K562 (cell line): ENCODE data around the gene AP1G2. TPM values are rescaled to one million over a fixed set of nuclear protein-coding genes. Genes with fewer than 3 reads are reported as not detected.

Source experiments
- CAMTA2 ChIP-seq: fragments of 250-450 bp; sonication (Bioruptor Pico); conservative IDR thresholded peaks from 2 replicates; pipeline ENCODE4 v1.5.1; 2022
- DIDO1 ChIP-seq: fragments of 450-650 bp; IDR thresholded peaks from 2 replicates; pipeline ENCODE4 v1.6.1; 2016; ENCODE audit warnings: low read depth, missing biosample characterization, missing genetic modification characterization
- HDAC2 ChIP-seq: fragments of 450-650 bp; IDR thresholded peaks from 2 replicates; pipeline ENCODE4 v1.6.1; 2016; ENCODE audit warnings: mild to moderate bottlenecking
- HNRNPUL1 ChIP-seq: fragments of 200-400 bp; formaldehyde crosslinking; IDR thresholded peaks from 2 replicates; pipeline ENCODE4 v1.6.1; 2017; ENCODE audit warnings: low read length
- MAFG ChIP-seq: fragments of 450-650 bp; conservative IDR thresholded peaks from 2 replicates; pipeline ENCODE4 v1.6.1; 2016; ENCODE audit warnings: missing genetic modification characterization, missing compliant biosample characterization
- MCM5 ChIP-seq: fragments of 450-650 bp; IDR thresholded peaks from 2 replicates; pipeline ENCODE4 v1.6.1; 2016; ENCODE audit warnings: low read depth
- NBN ChIP-seq: fragments of 450-650 bp; IDR thresholded peaks from 2 replicates; pipeline ENCODE4 v1.6.1; 2016; ENCODE audit warnings: low read depth, mild to moderate bottlenecking
- NR0B1 ChIP-seq: fragments of 450-650 bp; IDR thresholded peaks from one replicate; pipeline ENCODE4 v1.6.1; 2018; ENCODE audit warnings: mild to moderate bottlenecking, moderate library complexity; ENCODE audit not compliant: partially characterized antibody
- POLR2G ChIP-seq: fragments of 200-400 bp; formaldehyde crosslinking; IDR thresholded peaks from 2 replicates; pipeline ENCODE4 v1.6.1; 2017; ENCODE audit warnings: low read depth, mild to moderate bottlenecking, antibody characterized with exemption, low read length, moderate library complexity
- PYGO2 ChIP-seq: fragments of 450-650 bp; IDR thresholded peaks from 2 replicates; pipeline ENCODE4 v1.6.1; 2016; ENCODE audit warnings: mild to moderate bottlenecking, missing genetic modification characterization, moderate library complexity, missing compliant biosample characterization
- RBBP5 ChIP-seq: fragments of 200-600 bp; sonication (generic); IDR thresholded peaks from 2 replicates; pipeline ENCODE4 v1.6.1; 2012; ENCODE audit warnings: borderline replicate concordance, mild to moderate bottlenecking, low read length, control low read depth, inconsistent platforms; ENCODE audit not compliant: insufficient read depth, poor library complexity, severe bottlenecking
- RERE ChIP-seq: sonication (generic); formaldehyde crosslinking; IDR thresholded peaks from 2 replicates; pipeline ENCODE4 v1.8.0; 2023; ENCODE audit warnings: missing genetic modification reagents, mild to moderate bottlenecking, borderline replicate concordance
- TCF15 ChIP-seq: fragments of 250-450 bp; sonication (Bioruptor Pico); IDR thresholded peaks from 2 replicates; pipeline ENCODE4 v1.8.0; 2022; ENCODE audit warnings: moderate library complexity, mild to moderate bottlenecking, inconsistent platforms
- TCF7 ChIP-seq: sonication (generic); IDR thresholded peaks from 2 replicates; pipeline ENCODE4 v1.6.1; 2016; ENCODE audit warnings: antibody characterized with exemption, borderline replicate concordance
- TFAM ChIP-seq: fragments of 250-450 bp; sonication (Bioruptor Pico); conservative IDR thresholded peaks from 2 replicates; pipeline ENCODE4 v1.5.0; 2021; ENCODE audit warnings: mild to moderate bottlenecking, moderate library complexity
- TFE3 ChIP-seq: fragments of 450-650 bp; formaldehyde crosslinking; IDR thresholded peaks from 2 replicates; pipeline ENCODE4 v1.4.0; 2020; ENCODE audit warnings: mild to moderate bottlenecking, mixed read lengths
- TGIF2 ChIP-seq: sonication (generic); formaldehyde crosslinking; IDR thresholded peaks from 2 replicates; pipeline ENCODE4 v1.8.1; 2022; ENCODE audit warnings: mild to moderate bottlenecking, missing genetic modification reagents, moderate library complexity
- ZC3H11A ChIP-seq: IDR thresholded peaks from 2 replicates; pipeline ENCODE4 v1.6.1; 2012; ENCODE audit warnings: low read depth, low read length, improper control_type of control experiment
- ZKSCAN1 ChIP-seq: fragments of 150-350 bp; IDR thresholded peaks from 2 replicates; pipeline ENCODE4 v1.6.1; 2016; ENCODE audit warnings: low read depth, low read length
- ZNF778 ChIP-seq: fragments of 450-650 bp; formaldehyde crosslinking; IDR thresholded peaks from 2 replicates; pipeline ENCODE4 v1.4.0; 2020; ENCODE audit warnings: mild to moderate bottlenecking, moderate library complexity
- polyA plus RNA-seq, 8 experiments: library from polyadenylated mRNA; depleted of rRNA in 4 of 8; stranded (reverse) in 5 of 8; unstranded in 3 of 8; fragments of >200 nt; fragmentation: Nextera tagmentation in 2 of 8; fragmentation: Illumina TruSeq in 1 of 8; extraction: Ambion mirVana in 2 of 8; extraction: Trizol in 1 of 8; gene quantifications; 2 replicates each; pipeline versions ENCODE4 v1.2.1 to v1.2.3, GENCODE V29; 2011 to 2014; ENCODE audit warnings: inconsistent platforms in 1 of 8, missing spikeins in 1 of 8
- total RNA-seq, 7 experiments: library from RNA; depleted of rRNA in 6 of 7; stranded (reverse); fragments of >200 nt in 6 of 7; fragmentation: Illumina TruSeq in 2 of 7; extraction: Trizol in 2 of 7; gene quantifications; 2 replicates each; pipeline versions ENCODE4 v1.2.1 to v1.2.3, GENCODE V29; 2011 to 2021; ENCODE audit warnings: low replicate concordance in 1 of 7

Gene AP1G2
- total and polyA plus RNA-seq, 9 of the 15 experiments (the other 6 are each of a cell fraction or from before 2014, with no cell fraction given), result 19.1 to 83.5 (median 33.3) TPM

GRCh38 chr14:23567186-23568020 lies at the start of gene AP1G2 (continued):
- TF ChIP-seq POLR2G (peak; percentile 85), ZC3H11A (no peak), ZKSCAN1 (no peak), DIDO1 (tag) (no peak), TCF7 (no peak), NR0B1 (no peak), MCM5 (no peak), TFAM (CRISPR knock-in tag) (no peak), RERE (CRISPR knock-in tag) (no peak), RBBP5 (peak; percentile 16), HNRNPUL1 (no peak), MAFG (tag) (no peak), NBN (0 out of 2 replicates have a peak, but pooled peaks have one; percentile 43), TCF15 (no peak), PYGO2 (no peak), HDAC2 (peak; percentile 56; the same call in 1 of the 2 replicates), TGIF2 (CRISPR knock-in tag) (no peak), ZNF778 (CRISPR knock-in tag) (no peak), CAMTA2 (no peak), TFE3 (CRISPR knock-in tag) (peak; percentile 1; the same call in 1 of the 2 replicates)
